ENCODE results near the gene TANK. TPM values are rescaled to one million over a fixed set of nuclear protein-coding genes. Genes with fewer than 3 reads are reported as not detected.
"Not testable (repeated sequence)": the region's sequence is repeated elsewhere in the genome, so short reads cannot be mapped to it uniquely, and the experiment has no call there.

The TANK gene
- total RNA-seq, 3 donors from 2014 or later (not counting 1 experiment from before 2014, with no cell fraction given), result 68.9 to 121 (median 76.1) TPM

DNA sequence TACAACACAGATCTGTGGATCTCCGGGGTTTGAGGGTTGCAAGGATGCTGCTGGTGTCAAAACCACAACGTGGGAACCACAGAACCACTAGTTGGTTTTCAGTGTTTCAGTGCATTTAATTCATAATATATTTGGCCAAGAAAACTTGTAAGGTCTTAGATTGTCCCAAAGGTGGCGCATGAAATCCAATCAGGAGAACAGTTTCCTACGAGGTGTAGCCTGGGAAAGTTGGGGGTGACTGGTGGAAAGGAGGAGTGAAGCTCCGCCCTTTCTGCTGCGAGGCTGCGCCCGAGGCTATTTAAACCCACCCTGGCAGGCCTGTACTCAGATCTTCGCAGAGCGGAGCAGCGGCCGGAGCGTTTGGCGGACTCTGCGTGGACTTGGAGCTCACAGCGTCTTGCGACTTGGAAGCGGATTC is 120.7 kb downstream of the TANK start:
- H3K27me3 Mint-ChIP-seq (ENCODE audit: low read depth in 2 of 2), result peaks cover 20 to 22% of the 10 kb centered on the region in 2 donors
- ATAC-seq; H3K36me3 Mint-ChIP-seq; H3K4me1 Mint-ChIP-seq; H3K4me1 ChIP-seq (ENCODE audit: control insufficient read depth, insufficient read depth, low read length); H3K9me3 Mint-ChIP-seq; H3K4me3 Mint-ChIP-seq; H3K27ac Mint-ChIP-seq; H3K9me3 ChIP-seq (ENCODE audit: control insufficient read depth, insufficient read depth, low read length); intact Hi-C loops (cut with micrococcal nuclease); H3K27me3 ChIP-seq (ENCODE audit: control insufficient read depth, insufficient read depth, low read length); H3K27ac ChIP-seq (ENCODE audit: low read length); H3K36me3 ChIP-seq (ENCODE audit: control insufficient read depth, insufficient read depth, low read length); H3K4me3 ChIP-seq (ENCODE audit: low read length): not testable (repeated sequence)
- peak in 1 of 2 donors; percentile 12 for DNase-seq
- 76% methylated on average over 18 of the region's 18 CpGs for WGBS (ENCODE audit: insufficient coverage)

DNA sequence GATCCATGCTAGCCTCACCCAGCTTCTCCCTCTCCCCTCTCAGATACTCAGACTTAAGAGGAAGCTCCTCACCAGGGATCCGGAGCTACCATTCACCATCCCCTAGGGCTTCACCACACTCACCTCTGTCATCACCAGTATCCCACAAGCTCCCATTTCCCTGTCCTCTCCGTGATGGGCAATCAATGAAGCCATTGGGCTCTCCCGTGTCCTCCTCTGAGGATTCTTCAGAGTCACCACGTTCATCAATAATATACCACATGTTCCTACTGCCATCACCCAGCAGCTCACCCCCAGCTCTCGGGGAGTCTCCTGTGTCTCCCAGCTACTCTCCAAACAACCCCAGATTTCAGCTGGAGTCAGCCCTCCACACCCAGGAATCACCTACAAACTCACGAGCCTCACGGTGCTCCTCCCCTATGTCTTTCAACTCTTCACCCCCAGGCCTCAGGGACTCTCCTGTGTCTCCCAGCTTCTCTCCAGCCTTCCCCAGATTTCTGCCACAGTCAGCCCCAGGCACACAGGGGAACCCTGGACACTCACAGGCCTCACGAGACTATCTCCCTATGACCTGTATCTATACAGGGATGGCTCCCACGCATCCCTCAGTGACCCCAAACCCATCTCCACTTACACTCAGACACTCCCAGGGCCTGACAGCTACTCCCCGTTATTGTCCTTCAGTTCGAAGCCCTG is 121.5 kb downstream of the TANK start:
- H3K36me3 ChIP-seq (ENCODE audit: control insufficient read depth, insufficient read depth, low read length); H3K27ac Mint-ChIP-seq; H3K4me3 Mint-ChIP-seq; H3K4me1 ChIP-seq (ENCODE audit: control insufficient read depth, insufficient read depth, low read length); H3K36me3 Mint-ChIP-seq; H3K9me3 Mint-ChIP-seq; ATAC-seq; H3K9me3 ChIP-seq (ENCODE audit: control insufficient read depth, insufficient read depth, low read length); H3K4me1 Mint-ChIP-seq; H3K4me3 ChIP-seq (ENCODE audit: low read length); H3K27me3 ChIP-seq (ENCODE audit: control insufficient read depth, insufficient read depth, low read length); H3K27ac ChIP-seq (ENCODE audit: low read length); intact Hi-C loops (cut with micrococcal nuclease); DNase-seq: not testable (repeated sequence)
- H3K27me3 Mint-ChIP-seq (ENCODE audit: low read depth in 2 of 2), result peaks cover 23 to 24% of the 10 kb centered on the region in 2 donors
- 84% methylated on average over 11 of the region's 11 CpGs for WGBS (ENCODE audit: insufficient coverage)

DNA sequence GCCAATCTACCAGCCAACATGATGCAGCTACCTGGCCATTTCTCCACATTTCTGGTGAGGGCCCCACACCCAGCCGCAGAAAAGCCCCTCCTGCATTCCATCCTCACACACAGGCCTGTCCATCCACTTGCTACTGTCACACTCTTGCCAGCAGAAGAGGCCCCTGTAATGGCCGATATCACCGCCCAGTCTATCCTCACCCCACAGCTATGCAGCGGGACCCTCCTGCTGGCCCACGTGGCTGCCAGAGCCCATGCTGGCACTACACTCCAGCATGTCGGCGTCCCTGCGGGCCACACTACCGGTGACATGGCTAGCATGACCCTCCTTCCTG is 122.0 kb downstream of the TANK start:
- 96% methylated on average over 9 of the region's 9 CpGs for WGBS (ENCODE audit: insufficient coverage)
- H3K36me3 Mint-ChIP-seq; intact Hi-C loops (cut with micrococcal nuclease); DNase-seq; H3K4me1 ChIP-seq (ENCODE audit: control insufficient read depth, insufficient read depth, low read length); H3K9me3 Mint-ChIP-seq; H3K27ac Mint-ChIP-seq; H3K4me3 Mint-ChIP-seq; ATAC-seq; H3K36me3 ChIP-seq (ENCODE audit: control insufficient read depth, insufficient read depth, low read length); H3K4me1 Mint-ChIP-seq; H3K4me3 ChIP-seq (ENCODE audit: low read length); H3K27me3 ChIP-seq (ENCODE audit: control insufficient read depth, insufficient read depth, low read length); H3K9me3 ChIP-seq (ENCODE audit: control insufficient read depth, insufficient read depth, low read length); H3K27ac ChIP-seq (ENCODE audit: low read length): not testable (repeated sequence)
- H3K27me3 Mint-ChIP-seq (ENCODE audit: low read depth in 2 of 2), result peaks cover 26 to 29% of the 10 kb centered on the region in 2 donors

DNA sequence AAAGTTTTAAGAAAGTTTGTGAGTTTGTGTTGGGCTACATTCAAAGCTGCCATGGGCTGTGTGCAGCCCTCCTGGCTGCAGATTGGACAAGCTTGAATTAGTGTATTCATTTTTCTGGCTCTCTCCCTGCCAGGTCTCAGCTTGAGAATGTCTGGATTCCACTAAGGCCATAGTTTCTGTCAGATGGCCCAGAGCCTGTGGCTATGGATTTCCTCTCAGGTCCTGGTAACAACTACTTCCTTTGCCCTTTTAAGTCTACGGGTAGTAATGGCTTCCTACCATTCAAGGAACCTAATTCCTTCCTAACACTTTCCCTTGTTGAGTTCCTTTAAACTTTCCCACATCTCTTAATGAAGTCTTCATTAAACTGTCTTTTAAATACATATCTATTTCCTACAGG is 123.7 kb downstream of the TANK start:
- Mint-ChIP-seq H3K9me3 (no peaks in the 10 kb centered on the region), H3K4me1 (no peaks in the 10 kb centered on the region), H3K27me3 (ENCODE audit: low read depth in 2 of 2) (peaks cover 35 to 45% of the 10 kb centered on the region in 2 donors), H3K4me3 (no peak overlapping the region), H3K36me3 (no peaks in the 10 kb centered on the region), H3K27ac (no peak overlapping the region)
- WGBS (ENCODE audit: insufficient coverage), result 56% methylated on average over 1 of the region's 1 CpG
- Histone ChIP-seq H3K27me3 (ENCODE audit: control insufficient read depth, insufficient read depth, low read length) (no peaks in the 10 kb centered on the region), H3K4me1 (ENCODE audit: control insufficient read depth, insufficient read depth, low read length) (peaks cover 10% of the 10 kb centered on the region), H3K27ac (ENCODE audit: low read length) (no peak overlapping the region), H3K4me3 (ENCODE audit: low read length) (no peak overlapping the region), H3K9me3 (ENCODE audit: control insufficient read depth, insufficient read depth, low read length) (peaks cover 3% of the 10 kb centered on the region), H3K36me3 (ENCODE audit: control insufficient read depth, insufficient read depth, low read length) (no peaks in the 10 kb centered on the region)
- ATAC-seq (no peak), DNase-seq (no peak)
- TF ChIP-seq, protein P1, sequence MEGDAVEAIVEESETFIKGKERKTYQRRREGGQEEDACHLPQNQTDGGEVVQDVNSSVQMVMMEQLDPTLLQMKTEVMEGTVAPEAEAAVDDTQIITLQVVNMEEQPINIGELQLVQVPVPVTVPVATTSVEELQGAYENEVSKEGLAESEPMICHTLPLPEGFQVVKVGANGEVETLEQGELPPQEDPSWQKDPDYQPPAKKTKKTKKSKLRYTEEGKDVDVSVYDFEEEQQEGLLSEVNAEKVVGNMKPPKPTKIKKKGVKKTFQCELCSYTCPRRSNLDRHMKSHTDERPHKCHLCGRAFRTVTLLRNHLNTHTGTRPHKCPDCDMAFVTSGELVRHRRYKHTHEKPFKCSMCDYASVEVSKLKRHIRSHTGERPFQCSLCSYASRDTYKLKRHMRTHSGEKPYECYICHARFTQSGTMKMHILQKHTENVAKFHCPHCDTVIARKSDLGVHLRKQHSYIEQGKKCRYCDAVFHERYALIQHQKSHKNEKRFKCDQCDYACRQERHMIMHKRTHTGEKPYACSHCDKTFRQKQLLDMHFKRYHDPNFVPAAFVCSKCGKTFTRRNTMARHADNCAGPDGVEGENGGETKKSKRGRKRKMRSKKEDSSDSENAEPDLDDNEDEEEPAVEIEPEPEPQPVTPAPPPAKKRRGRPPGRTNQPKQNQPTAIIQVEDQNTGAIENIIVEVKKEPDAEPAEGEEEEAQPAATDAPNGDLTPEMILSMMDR (IDR thresholded peaks at IDR 0.05), result no peak
- intact Hi-C loops (cut with micrococcal nuclease), result no loop called here

Other genes starting within 250 kb of the TANK start
- gene PSMD14, start 148.0 kb downstream of the TANK start, total RNA-seq, result 10 to 100 TPM; 34.2 to 40.9 (median 36.2) TPM